ENCODE data around the gene MACROD2.

Gene MACROD2

DNA sequence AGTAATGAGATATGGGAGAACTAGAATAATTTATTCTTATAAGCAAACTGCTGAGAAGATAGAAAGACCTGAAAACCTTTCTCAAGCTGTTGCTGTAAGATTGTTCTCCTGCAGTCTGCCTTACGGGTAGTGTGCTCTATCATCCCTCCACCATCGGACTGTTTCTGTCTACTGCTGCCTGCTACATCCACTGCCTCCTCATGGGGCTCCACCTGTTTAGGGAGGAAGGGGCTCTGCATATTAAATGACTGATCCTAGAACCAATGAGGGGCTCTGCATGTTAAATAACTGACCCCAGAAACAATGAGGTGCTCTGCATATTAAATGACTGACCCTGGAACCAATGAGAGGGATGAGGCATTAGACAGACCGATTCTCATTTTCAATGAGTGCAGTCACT is 1923.3 kb downstream of the MACROD2 start:
- no peak for TF ChIP-seq ZFP30 (CRISPR knock-in tag; IDR thresholded peaks at IDR 0.05)
- TF ChIP-seq, protein P1, sequence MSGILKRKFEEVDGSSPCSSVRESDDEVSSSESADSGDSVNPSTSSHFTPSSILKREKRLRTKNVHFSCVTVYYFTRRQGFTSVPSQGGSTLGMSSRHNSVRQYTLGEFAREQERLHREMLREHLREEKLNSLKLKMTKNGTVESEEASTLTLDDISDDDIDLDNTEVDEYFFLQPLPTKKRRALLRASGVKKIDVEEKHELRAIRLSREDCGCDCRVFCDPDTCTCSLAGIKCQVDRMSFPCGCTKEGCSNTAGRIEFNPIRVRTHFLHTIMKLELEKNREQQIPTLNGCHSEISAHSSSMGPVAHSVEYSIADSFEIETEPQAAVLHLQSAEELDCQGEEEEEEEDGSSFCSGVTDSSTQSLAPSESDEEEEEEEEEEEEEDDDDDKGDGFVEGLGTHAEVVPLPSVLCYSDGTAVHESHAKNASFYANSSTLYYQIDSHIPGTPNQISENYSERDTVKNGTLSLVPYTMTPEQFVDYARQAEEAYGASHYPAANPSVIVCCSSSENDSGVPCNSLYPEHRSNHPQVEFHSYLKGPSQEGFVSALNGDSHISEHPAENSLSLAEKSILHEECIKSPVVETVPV (CRISPR knock-in tag; IDR thresholded peaks at IDR 0.05) = no peak
- TF ChIP-seq TCF4 (CRISPR knock-in tag; IDR thresholded peaks at IDR 0.05; ENCODE audit: borderline replicate concordance) = no peak
- no peak for TF ChIP-seq RARB (CRISPR knock-in tag; IDR thresholded peaks at IDR 0.05)
- TF ChIP-seq, protein P2, sequence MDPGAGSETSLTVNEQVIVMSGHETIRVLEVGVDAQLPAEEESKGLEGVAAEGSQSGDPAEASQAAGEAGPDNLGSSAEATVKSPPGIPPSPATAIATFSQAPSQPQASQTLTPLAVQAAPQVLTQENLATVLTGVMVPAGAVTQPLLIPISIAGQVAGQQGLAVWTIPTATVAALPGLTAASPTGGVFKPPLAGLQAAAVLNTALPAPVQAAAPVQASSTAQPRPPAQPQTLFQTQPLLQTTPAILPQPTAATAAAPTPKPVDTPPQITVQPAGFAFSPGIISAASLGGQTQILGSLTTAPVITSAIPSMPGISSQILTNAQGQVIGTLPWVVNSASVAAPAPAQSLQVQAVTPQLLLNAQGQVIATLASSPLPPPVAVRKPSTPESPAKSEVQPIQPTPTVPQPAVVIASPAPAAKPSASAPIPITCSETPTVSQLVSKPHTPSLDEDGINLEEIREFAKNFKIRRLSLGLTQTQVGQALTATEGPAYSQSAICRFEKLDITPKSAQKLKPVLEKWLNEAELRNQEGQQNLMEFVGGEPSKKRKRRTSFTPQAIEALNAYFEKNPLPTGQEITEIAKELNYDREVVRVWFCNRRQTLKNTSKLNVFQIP (CRISPR knock-in tag; IDR thresholded peaks at IDR 0.05; ENCODE audit: borderline replicate concordance, low read depth) = no peak
- no peak for TF ChIP-seq ARNTL (CRISPR knock-in tag; IDR thresholded peaks at IDR 0.05; ENCODE audit: borderline replicate concordance, low read depth)
- no peak for TF ChIP-seq CSDC2 (CRISPR knock-in tag; IDR thresholded peaks at IDR 0.05)
- TF ChIP-seq GLIS3 (CRISPR knock-in tag; IDR thresholded peaks at IDR 0.05) = no peak
- no peak for TF ChIP-seq SNAI2 (CRISPR knock-in tag; IDR thresholded peaks at IDR 0.05)
- no peak for TF ChIP-seq ESRRG (CRISPR knock-in tag; IDR thresholded peaks at IDR 0.05)
- TF ChIP-seq ZFP3 (CRISPR knock-in tag; IDR thresholded peaks at IDR 0.05) = no peak
- TF ChIP-seq ZNF8 (CRISPR knock-in tag; IDR thresholded peaks at IDR 0.05) = no peak
- no peak for ATAC-seq

DNA sequence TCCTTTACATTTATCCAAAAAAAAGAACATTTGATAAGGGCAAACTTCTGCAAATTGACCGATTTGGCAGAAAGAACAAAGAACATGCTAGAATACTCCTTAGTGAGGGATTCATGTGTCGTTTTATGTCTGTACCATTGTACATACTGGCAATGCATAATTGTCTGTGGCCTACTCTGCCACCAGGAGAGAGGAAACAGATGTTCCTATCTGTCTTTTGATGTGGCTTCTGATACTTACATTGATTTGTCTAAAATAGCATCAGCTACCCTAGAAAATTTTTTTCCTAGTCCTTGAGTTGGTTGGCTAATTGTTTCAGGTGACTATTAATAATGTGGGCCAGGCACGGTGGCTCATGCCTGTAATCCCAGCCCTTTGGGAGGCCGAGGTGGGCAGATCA is 1923.8 kb downstream of the MACROD2 start:
- no peak for TF ChIP-seq GLIS3 (CRISPR knock-in tag; IDR thresholded peaks at IDR 0.05)
- TF ChIP-seq, protein P3, sequence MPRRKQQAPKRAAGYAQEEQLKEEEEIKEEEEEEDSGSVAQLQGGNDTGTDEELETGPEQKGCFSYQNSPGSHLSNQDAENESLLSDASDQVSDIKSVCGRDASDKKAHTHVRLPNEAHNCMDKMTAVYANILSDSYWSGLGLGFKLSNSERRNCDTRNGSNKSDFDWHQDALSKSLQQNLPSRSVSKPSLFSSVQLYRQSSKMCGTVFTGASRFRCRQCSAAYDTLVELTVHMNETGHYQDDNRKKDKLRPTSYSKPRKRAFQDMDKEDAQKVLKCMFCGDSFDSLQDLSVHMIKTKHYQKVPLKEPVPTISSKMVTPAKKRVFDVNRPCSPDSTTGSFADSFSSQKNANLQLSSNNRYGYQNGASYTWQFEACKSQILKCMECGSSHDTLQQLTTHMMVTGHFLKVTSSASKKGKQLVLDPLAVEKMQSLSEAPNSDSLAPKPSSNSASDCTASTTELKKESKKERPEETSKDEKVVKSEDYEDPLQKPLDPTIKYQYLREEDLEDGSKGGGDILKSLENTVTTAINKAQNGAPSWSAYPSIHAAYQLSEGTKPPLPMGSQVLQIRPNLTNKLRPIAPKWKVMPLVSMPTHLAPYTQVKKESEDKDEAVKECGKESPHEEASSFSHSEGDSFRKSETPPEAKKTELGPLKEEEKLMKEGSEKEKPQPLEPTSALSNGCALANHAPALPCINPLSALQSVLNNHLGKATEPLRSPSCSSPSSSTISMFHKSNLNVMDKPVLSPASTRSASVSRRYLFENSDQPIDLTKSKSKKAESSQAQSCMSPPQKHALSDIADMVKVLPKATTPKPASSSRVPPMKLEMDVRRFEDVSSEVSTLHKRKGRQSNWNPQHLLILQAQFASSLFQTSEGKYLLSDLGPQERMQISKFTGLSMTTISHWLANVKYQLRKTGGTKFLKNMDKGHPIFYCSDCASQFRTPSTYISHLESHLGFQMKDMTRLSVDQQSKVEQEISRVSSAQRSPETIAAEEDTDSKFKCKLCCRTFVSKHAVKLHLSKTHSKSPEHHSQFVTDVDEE (CRISPR knock-in tag; IDR thresholded peaks at IDR 0.05) = no peak
- no peak for TF ChIP-seq BACH2 (CRISPR knock-in tag; IDR thresholded peaks at IDR 0.05; ENCODE audit: borderline replicate concordance)
- no peak for TF ChIP-seq ZNF70 (CRISPR knock-in tag; IDR thresholded peaks at IDR 0.05)
- no peak for TF ChIP-seq ZFP3 (CRISPR knock-in tag; IDR thresholded peaks at IDR 0.05)
- no peak for TF ChIP-seq SNAI2 (CRISPR knock-in tag; IDR thresholded peaks at IDR 0.05)
- TF ChIP-seq, protein P2 (CRISPR knock-in tag; IDR thresholded peaks at IDR 0.05; ENCODE audit: borderline replicate concordance, low read depth) = no peak
- TF ChIP-seq OSR1 (CRISPR knock-in tag; IDR thresholded peaks at IDR 0.05) = no peak
- no peak for TF ChIP-seq ESRRG (CRISPR knock-in tag; IDR thresholded peaks at IDR 0.05)
- no peak for TF ChIP-seq ZC3H10 (CRISPR knock-in tag; IDR thresholded peaks at IDR 0.05)
- no peak for TF ChIP-seq RARB (CRISPR knock-in tag; IDR thresholded peaks at IDR 0.05)
- TF ChIP-seq, protein P4, sequence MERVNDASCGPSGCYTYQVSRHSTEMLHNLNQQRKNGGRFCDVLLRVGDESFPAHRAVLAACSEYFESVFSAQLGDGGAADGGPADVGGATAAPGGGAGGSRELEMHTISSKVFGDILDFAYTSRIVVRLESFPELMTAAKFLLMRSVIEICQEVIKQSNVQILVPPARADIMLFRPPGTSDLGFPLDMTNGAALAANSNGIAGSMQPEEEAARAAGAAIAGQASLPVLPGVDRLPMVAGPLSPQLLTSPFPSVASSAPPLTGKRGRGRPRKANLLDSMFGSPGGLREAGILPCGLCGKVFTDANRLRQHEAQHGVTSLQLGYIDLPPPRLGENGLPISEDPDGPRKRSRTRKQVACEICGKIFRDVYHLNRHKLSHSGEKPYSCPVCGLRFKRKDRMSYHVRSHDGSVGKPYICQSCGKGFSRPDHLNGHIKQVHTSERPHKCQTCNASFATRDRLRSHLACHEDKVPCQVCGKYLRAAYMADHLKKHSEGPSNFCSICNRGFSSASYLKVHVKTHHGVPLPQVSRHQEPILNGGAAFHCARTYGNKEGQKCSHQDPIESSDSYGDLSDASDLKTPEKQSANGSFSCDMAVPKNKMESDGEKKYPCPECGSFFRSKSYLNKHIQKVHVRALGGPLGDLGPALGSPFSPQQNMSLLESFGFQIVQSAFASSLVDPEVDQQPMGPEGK (CRISPR knock-in tag; IDR thresholded peaks at IDR 0.05; ENCODE audit: borderline replicate concordance) = no peak
- no peak for ATAC-seq

DNA sequence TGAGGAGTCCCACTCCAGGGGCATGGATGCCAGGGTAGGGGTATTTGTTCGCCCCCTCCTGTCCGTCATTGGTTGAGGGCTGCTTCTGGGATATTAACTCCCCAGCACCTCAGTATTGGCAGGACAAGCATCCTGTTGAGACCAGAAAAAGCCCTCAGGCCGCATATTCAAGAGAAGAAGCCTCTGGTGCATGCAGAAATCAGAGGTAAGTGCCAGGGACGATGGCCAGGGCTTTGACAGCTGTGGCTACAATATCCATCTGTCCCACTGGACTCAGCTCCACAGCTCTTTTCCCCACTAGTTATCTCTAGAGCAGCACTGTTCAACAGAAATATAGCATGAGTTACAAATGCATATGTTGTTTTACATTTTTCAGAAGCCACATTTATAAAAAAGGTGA is 1926.6 kb downstream of the MACROD2 start:
- ATAC-seq = no peak
- TF ChIP-seq, protein P4 (CRISPR knock-in tag; IDR thresholded peaks at IDR 0.05; ENCODE audit: borderline replicate concordance) = no peak
- TF ChIP-seq CSDC2 (CRISPR knock-in tag; IDR thresholded peaks at IDR 0.05) (no peak), ZNF565 (CRISPR knock-in tag; conservative IDR thresholded peaks at IDR 0.05; ENCODE audit: low read depth) (no peak), OSR1 (CRISPR knock-in tag; IDR thresholded peaks at IDR 0.05) (no peak), ESRRG (CRISPR knock-in tag; IDR thresholded peaks at IDR 0.05) (no peak), ZNF8 (CRISPR knock-in tag; IDR thresholded peaks at IDR 0.05) (no peak), BACH2 (CRISPR knock-in tag; IDR thresholded peaks at IDR 0.05; ENCODE audit: borderline replicate concordance) (no peak), ARNTL (CRISPR knock-in tag; IDR thresholded peaks at IDR 0.05; ENCODE audit: borderline replicate concordance, low read depth) (no peak), ZNF70 (CRISPR knock-in tag; IDR thresholded peaks at IDR 0.05) (no peak), ISL1 (CRISPR knock-in tag; IDR thresholded peaks at IDR 0.05) (no peak), RARB (CRISPR knock-in tag; IDR thresholded peaks at IDR 0.05) (no peak), PPARA (CRISPR knock-in tag; IDR thresholded peaks at IDR 0.05; ENCODE audit: borderline replicate concordance) (no peak)
- TF ChIP-seq, protein P3 (CRISPR knock-in tag; IDR thresholded peaks at IDR 0.05) = no peak
